Kidney (tissue), 14 donors: Measurements from ENCODE around the gene ARFGAP3. TPM values are rescaled to one million over a fixed set of nuclear protein-coding genes. Genes with fewer than 3 reads are reported as not detected.

Experiments
- DNase-seq, 5 donors: peaks; one replicate each; pipeline ENCODE4 v3.0.0-alpha.2; 2013 to 2020
- FAIRE-seq: peaks from 2 replicates; lab custom pipeline; 2012; peaks lifted over from hg19 to GRCh38; lab: Jason Lieb, UNC
- H3K27ac ChIP-seq, 2 donors: one replicate each; pipeline ENCODE4 v1.7.0; 2013; ENCODE audit warnings: low read depth in 2 of 2, low read length in 2 of 2, inconsistent platforms in 1 of 2
- H3K27me3 ChIP-seq: one replicate; pipeline ENCODE4 v1.7.1; 2013; ENCODE audit warnings: low read length, inconsistent platforms; ENCODE audit not compliant: control insufficient read depth, insufficient read depth
- H3K36me3 ChIP-seq, 3 donors: one replicate each; pipeline versions ENCODE4 v1.7.0 to v1.7.1; 2013; ENCODE audit warnings: low read length in 3 of 3, control low read depth in 1 of 3, inconsistent platforms in 1 of 3; ENCODE audit not compliant: insufficient read depth in 3 of 3, control insufficient read depth in 2 of 3
- H3K4me1 ChIP-seq, 3 donors: one replicate each; pipeline versions ENCODE4 v1.7.0 to v1.7.1; 2013; ENCODE audit warnings: low read length in 3 of 3, inconsistent platforms in 1 of 3, low read depth in 1 of 3; ENCODE audit not compliant: control insufficient read depth in 2 of 3, insufficient read depth in 2 of 3
- H3K4me3 ChIP-seq, 3 donors: one replicate each; pipeline versions ENCODE4 v1.7.0 to v1.8.1; 2013; ENCODE audit warnings: low read length in 3 of 3, control low read depth in 1 of 3, inconsistent platforms in 1 of 3
- H3K9ac ChIP-seq, 3 donors: one replicate each; pipeline versions ENCODE4 v1.7.0 to v1.7.1; 2013; ENCODE audit warnings: low read length in 3 of 3, control low read depth in 1 of 3, inconsistent platforms in 1 of 3
- H3K9me3 ChIP-seq, 3 donors: one replicate each; pipeline versions ENCODE4 v1.7.0 to v1.7.1; 2013; ENCODE audit warnings: low read length in 3 of 3, control low read depth in 1 of 3, inconsistent platforms in 1 of 3; ENCODE audit not compliant: control insufficient read depth in 2 of 3, insufficient read depth in 1 of 3
- intact Hi-C: fragments of 100-400 bp; cut with DNase I; formaldehyde crosslinking; loops from one replicate; pipeline ENCODE4 v1.11.1; 2022
- polyA plus RNA-seq: library from polyadenylated mRNA; stranded (reverse); fragments of 350-450 nt; fragmentation: Illumina TruSeq; extraction: RNeasy Lipid Tissue Mini Kit (QIAGEN cat#74804); gene quantifications from one replicate; pipeline ENCODE4 v1.2.3, GENCODE V29; 2014; ENCODE audit warnings: low read depth, low replicate concordance; ENCODE audit not compliant: insufficient read depth
- total RNA-seq: library from RNA; stranded (reverse); fragmentation: NEBNext Ultra II Directional; extraction: Animal tissue kit (Norgen Biotek cat#: 25700); gene quantifications from one replicate; pipeline ENCODE4 v1.2.1, GENCODE V29; 2021
- TF ChIP-seq, protein P1 (sequence below): IDR thresholded peaks from 3 replicates; pipeline ENCODE4 v1.5.1; 2012; ENCODE audit warnings: mild to moderate bottlenecking, moderate library complexity, borderline replicate concordance; ENCODE audit not compliant: insufficient read depth; ENCODE audit errors: extremely low read depth
- donor health status: control.
- donor health status: control.
- donor health status: control.
- donor health status: control.
- donor health status: control.
- donor health status: DM: yes; HTN: yes; CAD: no.
- donor health status: Normal renal cell carcinoma (clear cell type).

The ARFGAP3 gene
- total and polyA plus RNA-seq, 2 donors from 2014 or later: 29.9 to 97.3 TPM

DNA sequence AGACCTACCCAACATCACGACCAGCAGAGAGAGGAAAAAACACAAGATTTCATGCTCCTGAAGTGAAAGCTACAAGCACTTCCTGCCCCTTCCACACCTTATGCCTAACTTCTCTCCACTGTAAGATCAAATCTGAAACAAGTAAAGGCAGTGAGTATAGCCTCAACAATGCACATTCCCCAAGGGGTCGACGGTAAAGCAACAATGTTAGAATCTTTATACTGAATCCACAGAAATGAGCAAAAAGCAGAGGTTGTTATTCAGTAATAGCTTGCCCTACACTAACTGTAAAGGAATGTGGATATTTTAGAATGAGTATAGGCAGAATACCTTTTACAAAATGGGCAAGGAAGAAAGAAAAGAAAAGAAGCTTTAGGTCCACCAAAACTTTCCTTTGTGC is 15.6 kb downstream of the ARFGAP3 start:
- no peaks in the 10 kb centered on the region for H3K27me3 ChIP-seq
- no peak overlapping the region for H3K4me3 ChIP-seq
- DNase-seq: no peak
- no peaks in the 10 kb centered on the region for H3K9me3 ChIP-seq
- peaks cover 0 to 3% (median 0%) of the 10 kb centered on the region in 3 donors for H3K4me1 ChIP-seq
- intact Hi-C loops: no loop called here
- no peak overlapping the region for H3K9ac ChIP-seq
- FAIRE-seq: no peak
- peaks cover 3 to 20% (median 9%) of the 10 kb centered on the region in 3 donors for H3K36me3 ChIP-seq
- no peak overlapping the region for H3K27ac ChIP-seq
- TF ChIP-seq, protein P1, sequence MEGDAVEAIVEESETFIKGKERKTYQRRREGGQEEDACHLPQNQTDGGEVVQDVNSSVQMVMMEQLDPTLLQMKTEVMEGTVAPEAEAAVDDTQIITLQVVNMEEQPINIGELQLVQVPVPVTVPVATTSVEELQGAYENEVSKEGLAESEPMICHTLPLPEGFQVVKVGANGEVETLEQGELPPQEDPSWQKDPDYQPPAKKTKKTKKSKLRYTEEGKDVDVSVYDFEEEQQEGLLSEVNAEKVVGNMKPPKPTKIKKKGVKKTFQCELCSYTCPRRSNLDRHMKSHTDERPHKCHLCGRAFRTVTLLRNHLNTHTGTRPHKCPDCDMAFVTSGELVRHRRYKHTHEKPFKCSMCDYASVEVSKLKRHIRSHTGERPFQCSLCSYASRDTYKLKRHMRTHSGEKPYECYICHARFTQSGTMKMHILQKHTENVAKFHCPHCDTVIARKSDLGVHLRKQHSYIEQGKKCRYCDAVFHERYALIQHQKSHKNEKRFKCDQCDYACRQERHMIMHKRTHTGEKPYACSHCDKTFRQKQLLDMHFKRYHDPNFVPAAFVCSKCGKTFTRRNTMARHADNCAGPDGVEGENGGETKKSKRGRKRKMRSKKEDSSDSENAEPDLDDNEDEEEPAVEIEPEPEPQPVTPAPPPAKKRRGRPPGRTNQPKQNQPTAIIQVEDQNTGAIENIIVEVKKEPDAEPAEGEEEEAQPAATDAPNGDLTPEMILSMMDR: no peak

DNA sequence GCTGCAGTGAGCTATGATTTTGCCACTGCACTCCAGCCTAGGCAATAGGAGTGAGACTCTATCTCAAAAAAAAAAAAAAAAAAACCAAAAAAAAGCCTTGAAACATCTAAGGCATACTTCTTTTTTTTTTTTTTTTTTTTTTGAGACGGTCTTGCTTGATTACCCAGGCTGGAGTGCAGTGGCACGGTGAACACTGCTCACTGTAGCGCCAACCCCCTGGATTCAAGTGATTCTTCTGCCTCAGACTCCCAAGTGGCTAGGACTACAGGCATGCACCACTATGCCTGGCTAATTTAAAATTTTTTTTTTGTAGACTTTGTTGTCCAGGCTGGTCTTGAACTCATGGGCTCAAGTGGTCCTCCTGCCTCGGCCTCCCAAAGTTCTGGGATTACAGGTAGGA is 19.5 kb downstream of the ARFGAP3 start:
- Histone ChIP-seq H3K27me3 (no peaks in the 10 kb centered on the region), H3K36me3 (peaks cover 0 to 27% (median 22%) of the 10 kb centered on the region in 3 donors), H3K4me3 (no peak overlapping the region), H3K27ac (no peak overlapping the region), H3K9me3 (no peaks in the 10 kb centered on the region), H3K9ac (no peak overlapping the region), H3K4me1 (no peaks in the 10 kb centered on the region)
- DNase-seq: no peak
- TF ChIP-seq, protein P1: no peak
- FAIRE-seq: no peak
- intact Hi-C loops: no loop called here

DNA sequence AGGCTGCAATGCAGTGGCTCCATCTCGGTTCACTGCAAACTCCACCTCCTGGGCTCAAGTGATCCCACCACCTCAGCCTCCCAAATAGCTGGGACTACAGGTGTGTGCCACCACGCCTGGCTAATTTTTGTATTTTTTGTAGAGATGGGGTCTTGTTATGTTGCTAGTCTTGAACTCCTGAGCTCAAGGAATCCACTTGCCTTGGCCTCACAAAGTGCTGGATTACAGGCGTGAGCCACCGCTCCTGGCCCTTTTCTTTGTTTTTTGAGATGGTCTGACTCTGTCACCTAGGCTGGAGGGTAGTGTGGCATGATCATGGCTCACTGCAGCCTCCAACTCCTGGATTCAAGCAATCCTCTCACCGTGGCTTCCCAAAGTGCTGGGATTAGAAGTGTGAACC is 21.0 kb downstream of the ARFGAP3 start:
- H3K9me3 ChIP-seq: no peaks in the 10 kb centered on the region
- TF ChIP-seq, protein P1: no peak
- no peaks in the 10 kb centered on the region for H3K4me1 ChIP-seq
- intact Hi-C loops: no loop called here
- peaks cover 2 to 39% (median 23%) of the 10 kb centered on the region in 3 donors for H3K36me3 ChIP-seq
- no peak for FAIRE-seq
- no peak overlapping the region for H3K4me3 ChIP-seq
- no peaks in the 10 kb centered on the region for H3K27me3 ChIP-seq
- no peak for DNase-seq
- no peak overlapping the region for H3K27ac ChIP-seq
- no peak overlapping the region for H3K9ac ChIP-seq

DNA sequence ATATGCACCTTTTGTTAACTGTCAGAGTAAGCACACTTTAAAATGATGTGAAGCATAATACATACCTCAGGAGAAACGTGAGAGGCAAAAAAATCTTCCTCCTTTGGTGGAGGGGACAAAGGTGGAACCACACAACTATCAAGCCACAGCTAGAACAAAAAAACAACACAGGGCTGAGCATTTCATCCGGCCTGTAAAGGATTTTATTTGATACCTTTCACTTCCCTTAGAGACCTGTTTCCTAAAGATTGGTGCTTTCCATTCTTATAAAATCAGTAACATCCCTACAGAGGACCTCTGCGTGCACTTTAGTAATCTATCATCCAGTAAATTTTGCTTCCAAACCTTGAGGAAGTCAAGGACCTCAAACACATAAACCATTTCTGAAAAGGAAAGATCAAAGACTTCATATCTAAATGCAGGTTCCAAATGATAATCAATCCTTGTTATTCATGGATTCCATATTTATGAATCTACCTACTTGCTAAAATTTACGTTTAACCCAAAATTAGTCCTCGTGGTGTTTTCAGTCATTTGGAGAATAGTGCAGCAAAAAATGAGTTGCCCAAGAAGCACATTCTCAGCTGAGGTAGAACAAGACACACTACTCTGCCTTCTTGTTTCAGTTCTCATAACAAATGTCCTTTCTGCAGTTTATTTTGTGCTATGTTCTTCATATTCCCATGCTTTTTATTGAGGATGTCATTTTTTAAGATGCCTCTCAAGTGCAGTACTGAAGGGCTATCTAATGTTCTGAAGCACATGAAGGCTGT is 22.7 kb downstream of the ARFGAP3 start:
- Histone ChIP-seq H3K27ac (no peak overlapping the region), H3K9ac (no peak overlapping the region), H3K36me3 (peaks cover 2 to 41% (median 25%) of the 10 kb centered on the region in 3 donors), H3K4me3 (no peak overlapping the region), H3K27me3 (no peaks in the 10 kb centered on the region), H3K9me3 (no peaks in the 10 kb centered on the region), H3K4me1 (no peaks in the 10 kb centered on the region)
- TF ChIP-seq, protein P1: no peak
- intact Hi-C loops: no loop called here
- DNase-seq (no peak), FAIRE-seq (no peak)
